ENCODE data around the gene ATF7. TPM values are rescaled to one million over a fixed set of nuclear protein-coding genes. Genes with fewer than 3 reads are reported as not detected.

ATF7 gene
- total RNA-seq, 2 donors from 2014 or later, result 37.9 to 46.7 TPM

DNA sequence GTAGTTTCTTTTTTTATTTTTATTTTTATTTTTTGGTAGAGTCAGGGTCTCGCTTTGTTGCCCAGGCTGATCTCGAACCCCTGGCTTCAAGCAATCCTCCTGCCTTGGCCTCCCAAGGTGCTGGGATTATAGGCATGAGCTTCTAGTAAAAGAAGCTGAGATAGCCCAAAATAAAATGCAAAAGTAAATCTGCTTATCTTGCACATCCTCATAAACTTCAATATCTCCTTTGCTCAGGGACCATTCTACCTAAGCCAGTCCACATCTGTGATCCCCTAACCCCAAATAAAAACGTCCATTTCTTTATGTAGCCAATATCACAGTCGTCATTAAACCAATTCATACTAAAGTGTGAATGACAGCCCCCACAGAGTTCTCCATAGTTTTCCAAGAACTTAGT, 36.3 kb downstream of the ATF7 start:
- no peak for TF ChIP-seq POLR2A (IDR thresholded peaks at IDR 0.05)
- no peak for TF ChIP-seq POLR2AphosphoS5 (IDR thresholded peaks at IDR 0.05)
- TF ChIP-seq, protein P1, sequence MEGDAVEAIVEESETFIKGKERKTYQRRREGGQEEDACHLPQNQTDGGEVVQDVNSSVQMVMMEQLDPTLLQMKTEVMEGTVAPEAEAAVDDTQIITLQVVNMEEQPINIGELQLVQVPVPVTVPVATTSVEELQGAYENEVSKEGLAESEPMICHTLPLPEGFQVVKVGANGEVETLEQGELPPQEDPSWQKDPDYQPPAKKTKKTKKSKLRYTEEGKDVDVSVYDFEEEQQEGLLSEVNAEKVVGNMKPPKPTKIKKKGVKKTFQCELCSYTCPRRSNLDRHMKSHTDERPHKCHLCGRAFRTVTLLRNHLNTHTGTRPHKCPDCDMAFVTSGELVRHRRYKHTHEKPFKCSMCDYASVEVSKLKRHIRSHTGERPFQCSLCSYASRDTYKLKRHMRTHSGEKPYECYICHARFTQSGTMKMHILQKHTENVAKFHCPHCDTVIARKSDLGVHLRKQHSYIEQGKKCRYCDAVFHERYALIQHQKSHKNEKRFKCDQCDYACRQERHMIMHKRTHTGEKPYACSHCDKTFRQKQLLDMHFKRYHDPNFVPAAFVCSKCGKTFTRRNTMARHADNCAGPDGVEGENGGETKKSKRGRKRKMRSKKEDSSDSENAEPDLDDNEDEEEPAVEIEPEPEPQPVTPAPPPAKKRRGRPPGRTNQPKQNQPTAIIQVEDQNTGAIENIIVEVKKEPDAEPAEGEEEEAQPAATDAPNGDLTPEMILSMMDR (IDR thresholded peaks at IDR 0.05), result no peak
- no peak for DNase-seq (ENCODE audit: low spot score)
- H3K9me3 ChIP-seq, result no peaks in the 10 kb centered on the region
- peaks cover 4% of the 10 kb centered on the region for H3K4me1 ChIP-seq (replicated peaks)
- no peak overlapping the region for H3K4me3 ChIP-seq
- WGBS, result 89% methylated on average over 4 of the region's 4 CpGs
- intact Hi-C loops (cut with DNase I), result no loop called here
- H3K27ac ChIP-seq, result no peak overlapping the region
- no peaks in the 10 kb centered on the region for H3K27me3 ChIP-seq (replicated peaks; ENCODE audit: insufficient read depth)
- H3K36me3 ChIP-seq, result no peaks in the 10 kb centered on the region

DNA sequence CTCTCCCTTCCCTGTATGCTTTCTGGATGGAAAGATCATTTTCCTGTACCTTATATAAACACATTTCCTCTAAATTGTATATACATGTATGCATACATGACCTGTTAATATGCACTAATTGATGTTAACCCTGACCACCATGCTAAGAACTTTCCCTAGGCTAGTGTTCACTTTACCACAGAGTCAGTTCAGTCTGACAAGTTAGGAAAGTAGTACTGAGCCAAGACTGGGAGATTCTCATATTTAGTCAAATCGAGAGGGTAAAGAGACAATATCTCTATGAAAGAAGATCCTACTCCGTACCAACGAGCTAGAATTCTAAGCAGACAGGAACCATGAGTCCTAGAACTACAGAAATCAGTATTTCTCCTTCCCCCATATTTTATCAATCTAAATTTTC, 36.8 kb downstream of the ATF7 start:
- Histone ChIP-seq H3K4me3 (no peak overlapping the region), H3K36me3 (no peaks in the 10 kb centered on the region), H3K27ac (no peak overlapping the region), H3K9me3 (no peaks in the 10 kb centered on the region), H3K27me3 (replicated peaks; ENCODE audit: insufficient read depth) (no peaks in the 10 kb centered on the region), H3K4me1 (replicated peaks) (peaks cover 4% of the 10 kb centered on the region)
- 86% methylated on average over 3 of the region's 3 CpGs for WGBS
- intact Hi-C loops (cut with DNase I), result no loop called here
- DNase-seq (ENCODE audit: low spot score), result no peak
- TF ChIP-seq POLR2A (IDR thresholded peaks at IDR 0.05), result no peak
- TF ChIP-seq, protein P1 (IDR thresholded peaks at IDR 0.05), result no peak
- no peak for TF ChIP-seq POLR2AphosphoS5 (IDR thresholded peaks at IDR 0.05)

DNA sequence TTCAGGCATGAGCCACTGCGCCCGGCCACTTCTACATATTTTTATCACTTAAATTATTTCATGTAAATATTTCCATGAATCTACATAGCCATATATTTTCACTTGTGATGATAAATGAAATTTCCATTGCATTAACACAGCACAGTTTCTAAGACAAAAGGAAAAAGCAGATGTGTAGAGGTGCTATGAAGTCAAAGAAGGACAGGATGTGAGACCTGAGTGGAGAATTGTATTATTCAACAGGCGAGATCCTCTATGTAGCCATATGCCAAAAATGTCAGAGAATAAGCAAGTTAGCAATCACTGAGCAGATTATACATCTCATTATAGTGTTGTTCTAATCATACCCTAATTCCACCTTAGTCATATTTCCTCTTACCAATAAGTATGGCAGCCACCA, 38.1 kb downstream of the ATF7 start:
- WGBS, result 97% methylated on average over 3 of the region's 3 CpGs
- intact Hi-C loops (cut with DNase I), result no loop called here
- H3K4me1 ChIP-seq (replicated peaks), result peaks cover 4% of the 10 kb centered on the region
- no peaks in the 10 kb centered on the region for H3K36me3 ChIP-seq
- no peaks in the 10 kb centered on the region for H3K9me3 ChIP-seq
- no peak for DNase-seq (ENCODE audit: low spot score)
- no peaks in the 10 kb centered on the region for H3K27me3 ChIP-seq (replicated peaks; ENCODE audit: insufficient read depth)
- no peak overlapping the region for H3K4me3 ChIP-seq
- TF ChIP-seq, protein P1 (IDR thresholded peaks at IDR 0.05), result no peak
- TF ChIP-seq POLR2A (IDR thresholded peaks at IDR 0.05) (no peak), POLR2AphosphoS5 (IDR thresholded peaks at IDR 0.05) (no peak)
- H3K27ac ChIP-seq, result no peak overlapping the region

DNA sequence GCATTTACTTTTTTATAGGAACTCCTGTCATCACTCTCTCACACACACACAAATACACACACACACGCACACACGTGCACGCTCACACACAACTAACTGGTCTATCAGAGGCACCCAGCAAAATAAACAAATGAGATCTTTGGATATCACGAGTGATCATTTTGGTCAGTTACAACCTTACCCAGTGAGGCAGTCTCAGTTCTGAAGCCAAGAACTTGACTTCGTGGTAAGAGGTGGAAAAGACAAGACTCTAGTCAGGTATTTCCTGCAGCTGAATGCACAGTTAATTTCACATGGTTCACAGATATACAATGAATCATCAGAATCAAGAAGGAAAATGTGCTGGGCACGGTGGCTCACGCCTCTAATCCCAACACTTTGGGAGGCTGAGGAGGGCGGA, 39.4 kb downstream of the ATF7 start:
- intact Hi-C loops (cut with DNase I), result no loop called here
- no peaks in the 10 kb centered on the region for H3K9me3 ChIP-seq
- H3K27ac ChIP-seq, result peak overlapping the region in 1 of 2 donors; percentile 20
- no peaks in the 10 kb centered on the region for H3K36me3 ChIP-seq
- H3K4me1 ChIP-seq (replicated peaks), result peaks cover 4% of the 10 kb centered on the region
- no peaks in the 10 kb centered on the region for H3K27me3 ChIP-seq (replicated peaks; ENCODE audit: insufficient read depth)
- no peak for DNase-seq (ENCODE audit: low spot score)
- WGBS, result 61% methylated on average over 8 of the region's 8 CpGs
- TF ChIP-seq POLR2A (IDR thresholded peaks at IDR 0.05) (no peak), POLR2AphosphoS5 (IDR thresholded peaks at IDR 0.05) (peak; percentile 20)
- TF ChIP-seq, protein P1 (IDR thresholded peaks at IDR 0.05), result no peak
- H3K4me3 ChIP-seq, result no peak overlapping the region

DNA sequence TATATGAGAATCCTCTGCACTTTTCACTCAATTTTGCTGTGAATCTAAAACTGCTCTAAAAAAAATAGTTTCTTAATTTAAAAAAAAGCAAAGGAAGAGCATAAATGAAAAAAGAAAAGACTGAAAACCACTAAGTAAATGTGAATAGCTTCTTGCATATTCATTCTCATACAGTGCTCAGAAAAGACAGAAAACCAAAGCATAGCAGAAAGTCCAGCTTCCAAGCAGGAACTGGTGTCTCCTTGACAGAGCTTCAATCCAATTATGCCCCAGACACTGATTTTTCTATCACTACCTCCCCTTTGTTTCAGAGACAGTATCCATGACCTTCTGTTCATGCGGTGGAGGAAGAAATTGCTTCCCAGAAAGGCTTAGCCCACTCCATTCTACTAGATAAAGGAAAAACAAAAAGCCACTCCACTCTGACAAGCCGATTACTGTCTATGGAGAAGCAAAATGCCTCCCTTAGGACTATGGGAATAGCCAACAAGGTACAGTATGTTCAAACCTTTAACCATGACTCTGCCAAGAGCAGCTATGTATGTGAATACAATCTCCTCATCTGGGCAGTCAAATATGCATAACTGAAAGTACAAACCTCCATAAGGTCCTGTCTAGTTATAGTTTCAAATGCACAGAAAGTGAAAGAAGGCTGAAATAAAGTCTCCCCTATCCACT, 40.6 kb downstream of the ATF7 start:
- peaks cover under 1% of the 10 kb centered on the region for H3K4me1 ChIP-seq (replicated peaks)
- TF ChIP-seq POLR2AphosphoS5 (IDR thresholded peaks at IDR 0.05), result no peak
- TF ChIP-seq POLR2A (IDR thresholded peaks at IDR 0.05), result no peak
- TF ChIP-seq, protein P1 (IDR thresholded peaks at IDR 0.05), result no peak
- no peak overlapping the region for H3K27ac ChIP-seq
- no peaks in the 10 kb centered on the region for H3K9me3 ChIP-seq
- no peaks in the 10 kb centered on the region for H3K27me3 ChIP-seq (replicated peaks; ENCODE audit: insufficient read depth)
- no peak for DNase-seq (ENCODE audit: low spot score)
- 53% methylated on average over 2 of the region's 2 CpGs for WGBS
- no peak overlapping the region for H3K4me3 ChIP-seq
- intact Hi-C loops (cut with DNase I), result no loop called here
- no peaks in the 10 kb centered on the region for H3K36me3 ChIP-seq
